MCF 10A (cell line): Measurements from ENCODE around the gene CROCC. TPM values are rescaled to one million over a fixed set of nuclear protein-coding genes. Genes with fewer than 3 reads are reported as not detected.

ENCODE experiments used
- BruUV-seq: library from RNA; stranded (reverse); fragments of 400-500 nt; replicated peaks from 2 replicates; lab custom pipeline; 2021; lab: Mats Ljungman, UMichigan
- CTCF ChIA-PET: fragments of 300-600 bp; sonication (Branson Sonifier 250); formaldehyde crosslinking; extraction: SDS; loops from one replicate; lab custom pipeline; 2021; ENCODE audit warnings: antibody characterized with exemption, inconsistent platforms; lab: Yijun Ruan, JAX
- POLR2A ChIA-PET: fragments of 300-600, 350-650 bp; sonication (Branson Sonifier 250); formaldehyde crosslinking; extraction: SDS; loops from one replicate; lab custom pipeline; 2020; ENCODE audit warnings: antibody characterized with exemption, inconsistent platforms; lab: Yijun Ruan, JAX
- DNase-seq: peaks from one replicate; pipeline ENCODE4 v3.0.0-alpha.2; 2018; ENCODE audit not compliant: unreplicated experiment
- H3K27ac Mint-ChIP-seq: one replicate; pipeline ENCODE4 v1.8.0; 2022; ENCODE audit warnings: mild to moderate bottlenecking, low read depth, mixed read lengths; ENCODE audit not compliant: unreplicated experiment
- H3K27me3 Mint-ChIP-seq: one replicate; pipeline ENCODE4 v1.8.0; 2022; ENCODE audit warnings: mixed read lengths; ENCODE audit not compliant: insufficient read depth, unreplicated experiment
- H3K36me3 Mint-ChIP-seq: one replicate; pipeline ENCODE4 v1.8.0; 2022; ENCODE audit warnings: mild to moderate bottlenecking, moderate library complexity, mixed read lengths; ENCODE audit not compliant: insufficient read depth, unreplicated experiment
- H3K4me1 Mint-ChIP-seq: one replicate; pipeline ENCODE4 v1.8.0; 2022; ENCODE audit warnings: mixed read lengths; ENCODE audit not compliant: insufficient read depth, unreplicated experiment
- H3K4me3 Mint-ChIP-seq: one replicate; pipeline ENCODE4 v1.8.0; 2022; ENCODE audit warnings: mild to moderate bottlenecking, moderate library complexity, mixed read lengths; ENCODE audit not compliant: unreplicated experiment
- H3K9me3 Mint-ChIP-seq: one replicate; pipeline ENCODE4 v1.8.0; 2022; ENCODE audit warnings: mixed read lengths; ENCODE audit not compliant: unreplicated experiment
- CTCF ChIP-seq: fragments of 200-600 bp; IDR thresholded peaks from one replicate; pipeline ENCODE4 v1.8.0; 2022; ENCODE audit warnings: antibody characterized with exemption, mild to moderate bottlenecking; ENCODE audit not compliant: unreplicated experiment
- intact Hi-C: fragments of 100-400 bp; cut with micrococcal nuclease; formaldehyde crosslinking; loops from 2 replicates; pipeline ENCODE4 v1.14.1; 2022
- total RNA-seq: library from RNA; stranded (reverse); gene quantifications from 2 replicates; pipeline ENCODE4 v1.2.3, GENCODE V29; 2022

CROCC gene
- total RNA-seq, 1 experiment from 2014 or later, result 9.6 TPM

- no peaks in the 10 kb centered on the region for H3K36me3 Mint-ChIP-seq
- H3K27ac Mint-ChIP-seq, result no peak overlapping the region
- H3K9me3 Mint-ChIP-seq, result no peaks in the 10 kb centered on the region
- H3K4me3 Mint-ChIP-seq, result no peak overlapping the region
- no TSS peak for BruUV-seq
- peaks cover 40% of the 10 kb centered on the region for H3K4me1 Mint-ChIP-seq
- H3K27me3 Mint-ChIP-seq, result no peaks in the 10 kb centered on the region
- POLR2A ChIA-PET, result interaction anchor here (1.2 to 1.4 kb wide), 2 partner anchors 9 to 18 kb away, joined by 3 to 7 read pairs; no protein-coding TSS in a partner anchor
- intact Hi-C loops, result no loop called here
- DNase-seq, result no peak
- CTCF ChIA-PET, result interaction anchor here (0.6 kb wide), 1 partner anchor 29 kb away, joined by 3 read pairs; no protein-coding TSS in a partner anchor
- no peak for TF ChIP-seq CTCF
Measured at GRCh38 chr1:16922885-16923431, 1.2 kb downstream of the CROCC start.

DNA sequence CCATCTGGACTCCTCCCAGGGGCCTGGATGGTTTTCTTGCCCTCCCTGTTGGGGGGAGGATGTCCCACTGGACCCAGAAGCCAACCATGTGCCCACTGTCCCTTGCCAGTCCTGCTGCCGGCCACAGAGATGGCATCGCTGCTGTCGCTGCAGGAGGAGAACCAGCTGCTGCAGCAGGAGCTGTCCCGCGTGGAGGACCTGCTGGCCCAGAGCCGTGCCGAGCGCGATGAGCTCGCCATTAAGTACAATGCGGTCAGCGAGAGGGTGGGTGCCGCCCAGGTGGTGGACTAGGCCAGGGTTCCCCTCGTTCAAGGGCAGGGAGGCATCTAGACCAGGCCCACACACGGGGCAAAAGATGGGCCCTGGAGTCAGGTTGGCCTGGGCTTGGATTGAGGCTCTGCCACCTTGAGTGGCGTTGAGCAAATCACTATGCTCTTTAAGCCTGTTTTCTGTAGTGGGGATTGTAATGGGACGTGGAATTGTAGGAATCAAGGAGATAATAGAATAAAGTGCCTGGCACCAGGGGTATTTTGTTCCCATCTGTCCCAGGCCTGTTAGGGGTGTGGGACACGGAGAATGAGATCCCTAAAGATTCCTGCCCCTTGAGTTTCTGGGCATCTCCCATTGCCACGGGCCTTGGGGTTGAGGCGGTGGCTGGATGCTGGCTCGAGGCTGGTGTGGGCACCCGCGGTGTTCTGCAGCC, 2.6 kb downstream of the CROCC start:
- intact Hi-C loops, result no loop called here
- H3K9me3 Mint-ChIP-seq, result no peaks in the 10 kb centered on the region
- no peaks in the 10 kb centered on the region for H3K27me3 Mint-ChIP-seq
- H3K4me3 Mint-ChIP-seq, result no peak overlapping the region
- peaks cover 40% of the 10 kb centered on the region for H3K4me1 Mint-ChIP-seq
- no TSS peak for BruUV-seq
- no peak for TF ChIP-seq CTCF
- no peak for DNase-seq
- ChIA-PET CTCF (interaction anchor here (0.7 to 1.9 kb wide), 3 partner anchors 9 to 308 kb away, joined by 3 to 10 read pairs (median 8); no protein-coding TSS in a partner anchor), POLR2A (interaction anchor here (0.8 to 2.0 kb wide), 7 partner anchors 10 to 312 kb away, joined by 3 to 27 read pairs (median 9); partner anchors contain the start of gene NBPF1)
- peak overlapping the region; percentile 99 for H3K27ac Mint-ChIP-seq
- no peaks in the 10 kb centered on the region for H3K36me3 Mint-ChIP-seq

DNA sequence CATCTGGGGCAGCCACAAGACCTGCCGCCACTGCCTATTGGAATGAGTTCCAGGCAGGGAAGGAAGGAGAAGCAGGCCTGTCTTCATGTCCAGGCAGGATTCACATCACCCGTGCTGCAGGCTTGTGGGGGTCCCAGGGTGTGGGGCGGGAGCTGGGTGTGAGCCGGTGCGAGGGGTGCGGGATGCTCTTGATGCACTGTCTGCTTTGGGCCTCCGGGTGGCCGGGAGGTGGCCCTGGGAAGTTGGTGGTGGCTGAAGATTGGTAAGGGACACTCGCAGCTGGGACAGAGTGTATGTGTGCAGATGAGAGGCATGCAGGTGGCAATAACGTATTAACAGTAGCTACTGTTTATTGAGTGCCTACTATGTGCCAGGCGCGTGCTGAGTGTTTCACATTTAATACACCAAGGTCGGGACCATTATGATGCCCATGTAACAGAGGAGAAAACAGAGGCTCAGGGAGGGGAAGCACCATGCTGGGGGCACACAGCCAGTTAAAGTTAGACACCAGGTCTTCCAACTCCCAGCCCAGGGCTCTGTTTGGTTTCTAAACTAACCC, 3.3 kb downstream of the CROCC start:
- no peak for DNase-seq
- H3K27me3 Mint-ChIP-seq, result no peaks in the 10 kb centered on the region
- no peaks in the 10 kb centered on the region for H3K36me3 Mint-ChIP-seq
- H3K4me1 Mint-ChIP-seq, result peaks cover 40% of the 10 kb centered on the region
- ChIA-PET CTCF (interaction anchor here (0.5 to 1.9 kb wide), 12 partner anchors 10 to 325 kb away, joined by 3 to 11 read pairs (median 4); no protein-coding TSS in a partner anchor), POLR2A (interaction anchor here (0.7 to 2.0 kb wide), 10 partner anchors 11 to 496 kb away, joined by 3 to 27 read pairs (median 7); partner anchors contain the start of gene NBPF1)
- H3K27ac Mint-ChIP-seq, result peak overlapping the region; percentile 99
- H3K9me3 Mint-ChIP-seq, result no peaks in the 10 kb centered on the region
- H3K4me3 Mint-ChIP-seq, result peak overlapping the region; percentile 65
- BruUV-seq, result no TSS peak
- no peak for TF ChIP-seq CTCF
- intact Hi-C loops, result no loop called here
